ENCODE measurements around the gene EPHA6.

GRCh38 chr3:96865605-96866004 lies 51.2 kb downstream of the EPHA6 start:
- no peak for TF ChIP-seq CTCF (IDR thresholded peaks at IDR 0.05)
- TF ChIP-seq EZH2 (IDR thresholded peaks at IDR 0.05; ENCODE audit: borderline replicate concordance, insufficient read depth, low read depth, low read length, poor library complexity, severe bottlenecking): no peak

Data from B cell (primary cell).